ENCODE data around the gene MYL4.
"Not testable (repeated sequence)": the region's sequence is repeated elsewhere in the genome, so short reads cannot be mapped to it uniquely, and the experiment has no call there.

The MYL4 gene

DNA sequence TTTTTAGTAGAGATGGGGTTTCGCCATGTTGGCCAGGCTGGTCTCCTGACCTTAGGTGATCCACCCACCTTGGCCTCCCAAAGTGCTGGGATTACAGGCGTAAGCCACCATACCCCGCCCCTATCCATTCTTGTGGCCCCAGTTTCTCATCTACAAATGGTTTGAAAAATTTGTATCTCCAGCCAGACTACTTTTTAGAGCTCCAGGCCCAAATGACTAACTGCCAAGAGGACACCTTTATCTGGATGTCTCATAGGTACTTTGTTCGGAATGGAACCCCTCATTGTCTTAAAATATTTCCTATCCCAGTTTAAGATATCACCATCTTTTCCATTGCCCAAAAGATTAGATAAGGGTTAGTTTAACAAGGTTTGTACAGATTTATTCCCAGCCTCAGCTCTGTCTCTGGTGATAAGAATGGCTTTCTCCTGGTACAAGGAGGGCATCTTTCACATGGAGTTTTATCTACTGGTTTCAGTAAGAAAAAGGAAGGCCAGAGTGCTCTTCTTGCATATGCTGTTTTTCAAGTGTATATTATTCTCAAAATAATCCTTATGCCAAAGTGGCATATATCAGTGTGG, 15.1 kb upstream of the MYL4 start:
- no peak for DNase-seq

- no peak for DNase-seq
Measured at GRCh38 chr17:47197821-47198220, 11.3 kb upstream of the MYL4 start.

DNA sequence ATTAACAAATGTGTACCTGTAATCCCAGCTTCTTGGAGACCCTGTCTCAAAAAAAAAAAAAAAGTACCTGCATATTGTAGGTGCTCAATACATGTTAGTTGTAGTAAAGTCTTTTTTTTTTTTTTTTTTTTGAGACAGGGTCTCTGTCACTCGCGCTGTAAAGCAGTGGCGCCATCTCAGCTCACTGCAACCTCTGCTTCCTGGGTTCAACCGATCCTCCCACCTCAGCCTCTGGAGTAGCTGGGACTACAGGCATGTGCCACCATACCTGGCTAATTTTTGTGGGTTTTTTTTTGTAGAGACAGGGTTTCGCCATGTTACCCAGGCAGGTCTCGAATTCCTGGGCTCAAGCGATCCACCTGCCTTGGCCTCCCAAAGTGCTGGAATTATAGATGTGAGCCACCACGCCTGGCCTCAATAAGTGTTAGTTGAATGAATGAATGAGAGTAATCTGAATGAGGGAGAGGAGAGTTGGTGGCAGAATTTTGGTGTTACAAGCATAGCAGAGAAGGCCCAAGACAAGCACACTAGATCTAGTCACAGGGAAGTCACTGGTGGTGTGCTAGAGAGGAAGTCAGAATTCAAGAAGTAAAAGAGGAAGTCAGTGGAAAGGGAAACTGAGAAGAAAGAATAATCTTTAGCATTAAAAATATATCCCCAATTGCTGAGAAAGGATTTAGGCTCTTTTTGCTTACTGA, 9.4 kb upstream of the MYL4 start:
- no peak for DNase-seq

DNA sequence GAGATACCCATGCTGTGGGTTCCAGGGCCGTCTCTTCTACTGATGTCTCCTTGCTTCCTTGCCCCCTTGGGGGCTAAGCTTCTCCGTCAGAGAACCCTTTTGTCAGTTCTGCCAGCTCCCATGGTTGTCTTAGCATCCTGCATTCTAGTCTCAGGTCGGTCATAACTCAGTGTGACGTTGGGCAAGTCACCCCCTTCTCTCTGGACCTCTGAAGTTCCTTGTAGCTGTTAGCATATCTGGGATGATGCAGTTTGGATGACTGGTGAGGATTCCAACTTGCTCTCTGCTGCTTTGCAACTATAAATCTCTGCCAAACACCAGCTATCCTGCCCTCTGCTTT, 8.9 kb upstream of the MYL4 start:
- no peak for DNase-seq

- no peak for DNase-seq
Measured at GRCh38 chr17:47201166-47201565, 8.0 kb upstream of the MYL4 start.

DNA sequence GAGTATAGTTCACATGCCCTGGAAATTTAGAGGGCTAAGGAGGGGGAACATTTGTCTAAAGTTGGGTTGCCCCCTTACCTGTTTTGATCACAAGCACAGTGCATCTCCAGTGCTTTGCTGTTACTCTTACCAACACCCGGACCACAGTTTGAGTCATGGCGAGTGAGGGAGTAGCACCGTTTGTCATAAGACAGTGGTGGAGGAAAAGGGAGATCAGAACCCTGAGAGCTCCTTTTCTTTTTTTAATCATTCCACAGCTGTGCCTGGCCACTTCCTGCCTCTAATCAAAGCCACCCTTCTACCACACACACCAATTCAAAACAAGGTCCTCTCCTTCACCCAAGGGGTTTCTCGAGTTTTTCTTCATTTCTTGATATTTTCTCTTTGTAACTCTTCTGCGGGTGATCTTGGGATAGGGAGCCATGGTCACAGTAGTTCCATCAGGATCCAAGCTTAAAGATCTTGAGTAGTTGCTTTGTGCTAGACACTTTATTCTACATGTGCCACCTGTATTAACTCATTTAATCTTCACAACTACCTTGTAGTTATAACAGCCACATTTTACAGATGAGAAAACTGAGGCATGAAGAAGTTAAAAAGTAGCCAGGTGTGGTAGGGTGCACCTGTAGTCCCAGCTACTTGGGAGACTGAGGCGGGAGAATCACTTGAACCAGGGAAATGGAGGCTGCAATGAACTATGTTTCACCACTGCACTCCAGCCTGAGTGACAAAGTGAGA, 5.0 kb upstream of the MYL4 start:
- no peak for DNase-seq

DNA sequence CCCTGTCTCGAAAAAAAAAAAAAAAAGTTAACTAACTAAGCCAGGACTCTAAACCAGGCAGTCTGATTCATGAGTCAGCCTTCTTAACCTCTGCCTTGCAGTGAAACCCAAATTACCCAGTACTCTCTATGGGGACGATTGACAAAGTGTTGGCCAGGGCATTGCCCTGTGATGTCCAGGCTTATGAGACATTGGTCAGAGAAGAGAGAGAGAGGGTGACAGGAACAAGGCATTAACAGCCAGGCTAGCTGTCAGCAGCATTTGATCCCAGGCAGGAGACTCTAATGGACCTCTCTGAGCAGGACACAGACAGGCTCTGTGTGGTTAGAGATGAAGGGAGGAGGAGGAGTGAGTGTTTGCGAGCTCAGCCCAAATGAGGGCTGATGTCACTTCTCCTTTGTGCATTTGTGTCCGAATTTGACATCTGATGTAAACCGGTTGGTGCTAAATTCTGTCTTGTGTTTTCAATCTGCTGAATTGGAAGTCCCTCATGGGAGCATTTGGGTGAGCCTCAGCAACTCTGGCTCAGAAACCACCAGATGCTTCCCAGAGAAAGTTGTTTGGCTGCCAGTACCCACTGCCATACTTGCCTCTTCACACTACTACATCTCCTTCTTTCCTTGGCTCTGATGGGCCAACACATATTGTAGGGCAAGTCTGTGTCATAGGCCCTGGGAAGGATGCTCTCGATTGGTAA, 4.3 kb upstream of the MYL4 start:
- no peak for DNase-seq

GRCh38 chr17:47205419-47205963, 3.7 kb upstream of the MYL4 start:
- DNase-seq: no peak

- DNase-seq: no peak
Measured at GRCh38 chr17:47207143-47208067, 1.7 kb upstream of the MYL4 start.

GRCh38 chr17:47209499-47209898, 351 bp downstream of the MYL4 start:
- no peak for DNase-seq

DNA sequence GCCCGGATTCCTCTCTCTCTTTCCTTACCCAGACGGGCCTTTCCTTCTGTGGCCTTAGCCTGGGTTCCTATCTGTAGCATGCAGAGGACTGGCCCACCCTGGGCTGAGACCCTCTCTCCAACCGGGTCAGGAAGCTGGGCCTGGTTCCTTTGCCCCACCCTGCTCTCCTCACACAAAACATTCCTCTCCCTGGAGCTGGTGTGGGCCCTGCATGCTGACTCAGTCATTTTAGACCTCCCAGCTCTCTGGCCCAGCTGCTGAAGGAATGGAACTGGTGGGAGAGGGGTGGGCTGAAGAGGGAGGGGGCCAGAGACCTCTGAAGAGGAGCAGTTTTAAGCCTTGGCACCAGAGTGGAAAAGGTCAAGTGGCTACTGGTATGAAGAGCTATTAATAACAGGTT, 957 bp downstream of the MYL4 start:
- DNase-seq: no peak

GRCh38 chr17:47210779-47211178, 1.6 kb downstream of the MYL4 start:
- no peak for DNase-seq

DNA sequence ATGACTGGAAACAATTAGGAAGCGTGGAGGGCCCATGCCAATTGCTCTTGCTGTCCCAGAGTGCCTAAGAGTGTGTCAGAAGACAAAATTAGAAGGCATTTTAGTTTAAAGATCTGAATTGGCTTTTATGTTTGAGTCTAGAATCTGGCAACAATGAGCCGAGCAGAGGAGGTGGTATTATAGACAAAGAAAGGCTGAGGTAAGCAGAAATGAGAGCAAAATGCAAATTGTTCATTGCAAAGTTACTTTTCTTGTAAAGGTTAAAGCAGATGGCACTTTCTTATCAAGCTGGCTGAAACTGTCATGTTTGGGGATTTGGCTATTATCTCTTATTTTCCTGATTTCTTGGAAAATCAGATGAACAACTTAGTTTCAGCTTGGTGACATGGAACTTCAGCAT, 3.3 kb downstream of the MYL4 start:
- DNase-seq: no peak

- no peak for DNase-seq
Measured at GRCh38 chr17:47213540-47213939, 4.4 kb downstream of the MYL4 start.

DNA sequence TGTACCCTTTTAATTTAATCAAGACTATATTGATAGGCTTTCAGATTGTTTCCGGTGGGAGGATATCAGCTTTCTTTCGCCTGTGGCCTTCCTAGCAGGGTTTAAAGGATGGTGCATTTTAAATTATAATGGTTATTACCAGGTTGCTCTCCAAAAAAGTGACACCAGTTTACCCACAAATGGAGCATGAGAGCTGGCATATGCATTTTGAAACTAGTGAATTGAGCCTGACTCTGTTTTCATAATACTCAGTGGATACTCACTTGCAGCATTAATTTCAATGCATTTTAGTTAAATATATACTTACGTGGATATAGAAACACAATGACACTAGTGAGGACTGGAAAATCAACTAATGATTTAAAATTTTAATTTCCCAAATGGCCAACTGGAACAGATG, 5.8 kb downstream of the MYL4 start:
- no peak for DNase-seq

GRCh38 chr17:47216821-47217220, 7.7 kb downstream of the MYL4 start:
- DNase-seq: not testable (repeated sequence)

- not testable (repeated sequence) for DNase-seq
Measured at GRCh38 chr17:47217279-47217678, 8.1 kb downstream of the MYL4 start.

GRCh38 chr17:47218896-47219430, 9.8 kb downstream of the MYL4 start:
- no peak for DNase-seq

GRCh38 chr17:47219621-47220475, 10.7 kb downstream of the MYL4 start:
- no peak for DNase-seq

DNA sequence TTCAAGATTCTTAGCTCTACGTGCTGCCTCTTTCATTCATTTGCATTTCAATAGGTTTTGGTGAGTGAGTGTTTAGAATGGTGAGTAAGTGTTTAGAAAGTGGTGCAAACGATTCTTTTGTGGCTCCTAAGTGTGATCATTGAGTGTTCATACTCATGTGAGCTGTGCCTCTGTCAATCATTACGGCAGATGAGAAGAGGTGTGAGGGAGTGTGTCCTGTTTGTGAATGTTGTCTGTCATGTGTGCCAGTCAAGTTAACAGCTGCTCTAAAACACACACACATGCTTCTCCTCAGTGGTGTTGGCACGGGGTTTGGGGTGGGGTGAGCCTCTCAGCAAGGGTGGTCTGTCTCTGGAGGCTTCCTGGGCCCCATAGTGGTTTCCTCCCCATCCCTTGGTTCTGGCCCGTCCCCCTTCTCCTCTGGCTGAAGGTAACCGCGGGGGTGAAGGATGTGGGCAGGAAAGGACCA, 11.4 kb downstream of the MYL4 start:
- DNase-seq: no peak

GRCh38 chr17:47221154-47221553, 12.0 kb downstream of the MYL4 start:
- no peak for DNase-seq

All from NCI-H2081 treated with DMSO at 0.1 percent for 48 hours (cell line).